Fibroblast of peridontal ligament (primary cell): ENCODE measurements around the gene CAPZB.

Experiments
- DNase-seq: peaks from one replicate; pipeline ENCODE4 v3.0.0-alpha.2; 2010; ENCODE audit errors: extremely low read depth

CAPZB gene

DNA sequence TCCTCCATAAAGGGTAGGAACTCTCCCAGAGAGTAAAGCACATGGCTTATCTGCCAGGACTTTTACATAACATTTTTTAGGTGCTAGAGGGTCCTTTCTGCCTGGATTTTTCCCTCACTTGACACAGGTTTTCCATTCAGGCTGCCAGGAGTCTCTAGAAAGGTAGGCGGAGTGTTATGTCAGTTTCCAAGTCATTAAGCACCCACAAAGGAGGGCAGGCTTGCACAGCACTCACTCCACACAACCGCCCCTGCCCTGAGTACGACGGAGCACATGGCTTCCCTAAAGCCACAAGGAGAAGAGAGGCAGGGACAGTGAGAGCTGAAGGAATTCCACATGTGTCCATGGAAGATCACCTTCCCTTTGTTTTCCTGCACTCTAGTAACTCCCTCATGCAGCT, 55.7 kb downstream of the CAPZB start:
- no peak for DNase-seq

DNA sequence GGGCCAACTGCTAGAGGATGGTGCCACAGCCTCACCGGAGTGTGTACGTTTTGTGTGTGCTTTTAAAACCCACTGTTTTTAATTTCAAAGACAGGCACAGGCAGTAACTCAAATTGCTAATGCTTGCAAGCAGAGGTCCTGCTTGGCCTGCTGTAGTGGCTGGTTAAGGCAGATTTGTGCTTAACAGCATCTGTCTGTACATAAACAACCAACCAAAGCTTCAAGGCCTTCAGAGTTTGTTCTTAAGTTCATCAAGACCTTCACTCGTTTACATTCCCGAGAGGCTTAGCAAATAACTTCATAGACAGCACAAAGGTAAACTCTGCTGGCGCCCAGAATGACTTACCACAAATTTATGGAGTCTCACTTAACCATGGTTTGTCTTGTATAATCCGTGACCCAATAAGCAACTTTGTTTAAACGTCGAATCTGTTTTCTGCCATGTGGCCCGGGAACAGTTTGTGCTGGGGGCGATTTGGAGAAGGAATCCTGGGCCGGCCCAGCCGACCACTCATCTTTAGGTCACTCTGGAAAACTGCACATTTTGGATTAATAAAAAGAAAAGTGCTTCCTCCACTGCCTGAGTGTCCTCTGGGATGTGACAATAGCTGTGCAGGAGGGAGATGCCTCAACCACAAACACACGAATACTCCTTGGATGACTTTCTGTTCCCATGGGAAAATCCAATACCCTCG, 58.1 kb downstream of the CAPZB start:
- peak; percentile 67 for DNase-seq

DNA sequence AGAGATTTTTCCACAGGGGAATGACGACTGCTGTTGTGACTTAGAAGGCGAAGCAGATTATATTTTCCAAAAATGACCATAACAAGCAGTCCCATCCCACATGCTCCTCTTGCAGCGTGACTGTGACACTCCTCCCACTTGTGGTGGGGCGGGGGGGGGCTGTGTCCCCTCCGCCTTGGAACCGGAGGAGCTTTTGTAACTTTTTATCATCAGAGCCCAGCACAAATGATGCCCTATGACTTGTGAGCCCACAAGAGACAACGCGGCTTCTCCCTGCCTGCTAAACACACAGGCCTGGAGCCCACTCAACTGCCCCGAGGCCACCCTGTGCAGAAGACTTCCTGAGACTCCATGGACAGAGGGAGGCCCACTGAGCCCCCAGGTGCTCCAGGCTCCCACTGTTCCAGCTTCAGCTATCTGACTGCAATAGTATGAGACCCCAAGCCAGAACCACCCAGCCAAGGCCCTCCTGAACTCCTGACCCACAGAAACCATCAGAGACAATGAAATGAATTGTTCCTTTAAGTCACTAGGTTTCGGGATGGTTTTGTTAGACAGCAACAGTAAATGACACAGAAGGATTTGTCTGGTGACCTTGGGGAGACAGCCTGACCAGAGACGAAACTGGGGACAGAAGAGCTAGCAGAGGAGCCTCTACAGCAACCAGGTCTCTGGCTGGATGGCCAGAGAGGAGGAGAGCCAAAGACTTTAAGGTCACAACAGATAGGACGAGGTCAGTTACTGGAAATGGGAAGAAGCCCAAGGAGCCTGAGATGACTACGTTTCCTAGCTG, 58.8 kb downstream of the CAPZB start:
- no peak for DNase-seq

DNA sequence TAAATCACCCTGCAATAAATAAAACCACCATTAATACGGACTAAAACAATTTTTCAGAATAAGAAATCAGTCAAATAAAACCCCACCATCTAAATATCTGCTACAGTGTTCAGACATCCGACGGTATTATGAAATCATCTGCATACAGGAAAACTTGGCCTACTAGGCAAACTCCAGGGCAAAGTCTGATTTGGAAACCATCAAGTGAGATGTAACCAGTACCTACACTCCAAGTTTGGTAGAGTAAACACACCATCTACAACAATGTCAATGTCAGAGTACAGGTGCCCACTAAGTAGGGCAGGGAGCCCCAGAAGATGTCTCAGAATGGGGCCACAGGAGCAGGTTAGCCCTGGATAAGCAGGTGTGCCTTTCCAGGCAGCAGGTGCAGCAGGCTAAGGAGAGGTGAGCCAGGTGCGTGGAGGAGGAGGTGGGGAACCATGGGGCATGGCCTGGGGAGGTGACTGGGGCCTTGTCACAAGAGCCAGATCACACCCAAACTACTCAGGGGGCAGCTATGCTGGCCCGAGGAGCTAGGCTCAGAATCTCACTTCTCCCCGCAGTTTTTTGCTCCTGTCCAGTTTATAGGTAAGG, 59.6 kb downstream of the CAPZB start:
- no peak for DNase-seq

DNA sequence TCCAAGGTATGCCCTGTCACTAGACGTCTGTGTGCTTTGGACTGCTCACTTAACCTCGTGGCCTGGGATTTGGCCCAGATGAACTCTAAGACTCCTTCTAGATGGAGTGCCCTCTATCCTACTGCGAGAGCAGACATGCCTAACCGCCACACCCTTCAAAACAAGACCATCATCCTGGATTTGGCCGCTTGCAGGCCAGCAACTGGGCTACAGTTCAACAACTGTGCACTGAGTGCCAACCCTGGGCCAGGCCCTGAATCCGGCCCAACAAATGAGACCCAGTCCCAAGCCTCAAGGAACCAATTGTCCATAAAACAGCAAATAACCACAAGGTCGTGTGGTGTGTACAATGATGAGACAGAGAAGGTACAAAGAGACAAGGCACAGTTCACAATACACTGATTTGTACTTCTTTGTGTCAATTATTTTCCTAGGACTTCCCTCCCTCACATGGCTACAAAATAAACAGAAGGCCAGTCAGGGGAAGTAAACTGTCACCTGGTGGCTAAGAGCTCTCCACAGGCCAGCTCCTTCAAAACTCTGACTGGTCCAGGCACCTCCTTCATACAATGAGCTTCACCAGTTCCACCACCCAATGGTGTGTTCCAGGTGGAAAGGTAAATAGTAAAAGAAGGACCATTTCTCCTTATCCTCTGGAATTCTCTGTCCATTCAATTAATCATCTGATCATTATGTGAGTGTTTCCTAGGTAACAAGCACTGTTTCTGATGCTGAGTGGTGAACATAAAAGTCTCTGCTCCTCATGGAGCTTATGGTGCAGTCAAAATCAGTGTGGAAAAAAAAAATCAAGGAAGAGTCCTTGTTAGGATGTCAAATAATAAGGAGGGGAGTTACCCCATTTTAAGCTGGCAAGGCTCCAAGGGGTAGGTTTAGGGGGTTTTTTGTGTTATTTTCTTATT, 60.4 kb downstream of the CAPZB start:
- no peak for DNase-seq

DNA sequence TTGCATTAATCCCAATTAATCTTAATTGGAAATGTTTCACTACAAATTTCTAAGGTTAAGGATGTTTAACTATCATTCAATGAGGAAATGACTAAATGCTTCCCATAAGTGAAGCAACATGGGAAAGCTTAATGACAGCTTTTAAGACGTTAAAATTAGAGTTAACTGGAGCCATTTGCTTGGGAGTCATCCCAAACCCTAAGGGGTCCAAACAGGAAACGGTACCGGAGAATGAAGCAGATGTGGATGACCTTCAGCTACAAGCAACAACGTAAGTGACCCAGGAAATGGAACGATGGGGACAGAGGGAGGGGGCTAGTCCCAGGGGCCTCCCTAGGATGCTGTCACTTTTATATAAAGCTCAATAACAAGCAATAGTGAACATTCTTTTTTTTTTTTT, 62.2 kb downstream of the CAPZB start:
- no peak for DNase-seq

DNA sequence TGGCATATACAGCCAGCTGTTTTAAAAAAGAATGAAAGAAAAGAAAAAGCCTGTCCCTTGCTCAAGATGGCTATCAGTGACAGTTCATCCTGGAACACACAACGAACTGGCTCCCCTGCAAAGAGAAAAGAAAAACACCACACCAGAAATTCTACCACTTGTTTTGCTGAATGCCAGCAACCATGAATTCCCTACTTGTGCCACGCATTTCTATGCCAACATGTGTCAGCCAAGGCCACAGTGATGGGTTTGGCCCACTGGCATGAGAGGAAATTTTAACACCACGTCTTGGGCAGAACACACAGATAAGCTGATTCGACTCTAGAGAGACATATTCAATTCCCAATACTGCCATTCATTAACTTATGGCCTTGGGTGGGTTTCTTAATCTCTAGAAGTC, 64.0 kb downstream of the CAPZB start:
- no peak for DNase-seq

DNA sequence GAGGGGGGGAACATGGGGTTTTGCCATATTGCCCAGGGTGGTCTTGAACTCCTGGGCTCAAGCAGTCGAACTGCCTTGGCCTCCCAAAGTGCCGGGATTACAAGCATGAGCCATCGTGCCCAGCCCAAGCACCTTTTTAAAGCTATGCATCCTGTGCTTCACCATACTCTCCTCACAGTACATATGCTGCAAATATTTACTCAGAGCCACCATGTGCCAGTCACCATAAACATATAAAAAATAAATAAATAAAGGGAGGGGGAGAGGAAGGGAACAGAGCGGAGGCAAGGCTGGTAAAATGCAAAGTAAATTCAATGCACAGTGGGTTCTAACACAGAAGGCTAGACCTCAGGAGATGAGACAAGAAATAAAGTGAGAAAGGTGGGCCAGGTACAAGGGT, 64.7 kb downstream of the CAPZB start:
- DNase-seq = no peak

DNA sequence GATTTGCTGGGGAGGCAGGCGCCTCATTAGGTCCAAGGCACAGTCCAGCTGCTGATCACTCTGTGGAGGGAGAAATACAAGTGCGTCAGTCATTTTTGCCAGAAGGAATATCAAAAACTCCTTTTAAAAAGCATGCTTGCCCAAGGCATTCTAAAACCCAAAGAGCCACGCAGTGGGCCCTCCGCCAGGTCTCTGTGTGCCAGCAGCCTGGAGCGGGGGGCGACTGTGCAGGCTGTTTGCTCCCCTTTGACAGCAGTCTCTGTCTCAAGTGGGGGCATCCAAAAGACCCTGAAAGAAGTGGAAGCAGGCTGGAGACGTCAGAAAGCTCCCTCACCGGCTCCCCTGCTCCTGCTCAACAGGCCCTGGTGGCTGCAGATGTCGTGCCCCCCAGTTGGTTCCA, 65.6 kb downstream of the CAPZB start:
- no peak for DNase-seq

DNA sequence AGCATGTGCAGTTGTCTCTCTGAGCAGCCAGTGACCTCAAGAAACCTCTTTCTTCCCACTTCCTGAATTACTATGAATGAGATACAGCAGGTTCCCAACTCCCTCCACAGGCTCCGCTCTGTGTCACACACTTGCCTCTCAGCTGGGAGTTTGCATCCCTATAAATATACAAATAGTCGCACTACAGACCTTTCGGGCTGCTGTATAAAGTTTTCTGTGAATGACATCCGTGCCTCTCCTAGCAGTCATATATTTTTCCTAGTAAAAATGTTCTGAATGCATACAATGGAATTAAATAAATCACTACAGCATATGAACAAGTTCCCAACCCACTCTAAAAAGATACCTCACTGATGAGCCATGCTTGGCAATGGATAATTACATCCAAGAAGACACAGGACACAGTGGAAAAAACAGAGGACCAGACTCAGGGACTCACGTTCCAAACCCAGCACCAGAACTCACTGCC, 66.8 kb downstream of the CAPZB start:
- no peak for DNase-seq

DNA sequence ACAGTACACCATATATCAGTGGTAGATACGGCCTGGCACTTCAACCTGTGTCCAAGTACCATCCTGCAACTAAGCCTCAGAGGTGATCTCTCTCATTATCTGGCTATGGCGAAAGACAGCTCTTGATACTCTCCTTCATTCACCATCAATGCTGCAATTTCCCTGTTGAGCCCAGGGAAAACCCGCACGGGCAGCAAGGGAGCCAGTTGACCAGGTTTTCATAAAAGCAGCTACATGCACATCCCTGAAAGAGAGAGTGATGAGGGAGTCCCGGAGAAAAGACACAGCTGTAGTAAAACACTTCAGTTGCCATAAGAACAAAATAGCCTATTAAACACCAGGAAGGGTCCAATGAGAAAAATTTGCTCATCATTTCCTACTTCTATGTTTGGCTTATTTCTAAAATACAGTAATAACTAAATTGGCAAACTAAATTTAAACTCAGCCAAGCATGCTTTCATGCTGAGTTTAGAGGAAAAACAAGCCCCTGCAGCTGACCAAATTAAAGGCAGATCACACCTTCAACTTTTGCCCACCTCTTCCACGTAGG, 68.3 kb downstream of the CAPZB start:
- DNase-seq = no peak

DNA sequence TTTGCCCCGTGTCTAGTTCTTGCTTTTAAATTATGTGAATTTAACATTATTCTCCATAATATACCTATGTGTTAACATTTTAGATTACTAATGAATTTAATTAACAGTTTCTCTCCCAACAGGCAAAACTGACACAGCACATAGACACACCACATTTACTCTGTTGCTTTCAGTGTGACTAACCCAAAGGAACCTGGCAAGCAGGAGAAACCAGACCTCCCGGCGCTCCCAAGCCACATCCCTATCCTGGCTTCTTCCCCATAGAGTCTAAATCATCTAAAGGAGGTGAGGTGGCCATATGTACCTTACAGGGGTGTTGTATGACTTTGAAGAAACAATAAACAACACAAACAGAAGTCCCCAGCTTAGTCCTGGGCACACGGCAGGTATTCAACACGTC, 69.2 kb downstream of the CAPZB start:
- no peak for DNase-seq

DNA sequence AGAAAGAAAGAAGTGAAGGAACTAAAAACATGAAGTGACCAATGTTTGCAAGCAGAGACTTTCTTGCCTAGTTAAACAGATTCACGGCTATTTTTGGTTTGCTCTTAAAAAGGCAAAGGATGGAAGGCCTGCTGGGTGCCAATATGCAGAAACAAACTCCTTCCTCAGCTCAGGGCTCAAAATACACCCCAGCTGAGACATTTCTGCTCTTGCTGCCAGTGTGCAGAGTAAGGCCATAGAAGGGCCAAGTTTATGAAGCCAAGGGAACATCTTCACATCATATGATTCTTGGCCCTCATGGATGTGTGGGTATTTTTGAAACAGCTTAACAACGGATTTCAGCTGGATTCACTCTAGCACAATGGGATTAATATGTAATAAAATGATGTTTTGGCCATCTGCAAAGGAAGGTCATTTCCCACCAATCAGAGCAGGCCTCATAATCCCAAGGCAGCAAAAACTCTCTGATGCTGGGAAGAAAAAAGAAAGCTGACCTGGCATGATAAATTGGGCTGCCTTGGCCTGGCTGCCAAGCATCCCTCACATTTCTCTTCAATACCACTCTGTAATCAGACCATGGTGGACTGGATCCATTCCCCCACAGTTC, 70.7 kb downstream of the CAPZB start:
- DNase-seq = no peak

DNA sequence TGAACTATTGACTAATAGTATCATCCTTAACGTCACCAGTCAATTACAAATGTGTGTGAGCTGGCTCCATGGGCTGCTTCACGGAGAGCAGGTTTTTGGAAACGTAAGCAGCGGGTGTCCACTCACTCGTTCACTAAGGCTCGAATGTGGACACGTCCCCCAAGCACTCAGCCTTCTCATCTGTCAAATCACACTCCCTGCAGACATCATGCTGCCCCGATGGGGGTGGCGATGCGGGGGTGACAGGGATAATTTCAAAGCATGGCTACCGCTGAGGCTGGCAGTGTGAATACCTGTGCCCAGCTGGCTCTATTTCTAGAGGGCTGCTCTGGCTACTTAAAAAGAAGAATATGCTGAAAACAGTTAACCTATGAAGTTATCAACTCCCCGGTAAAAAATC, 71.3 kb downstream of the CAPZB start:
- no peak for DNase-seq

DNA sequence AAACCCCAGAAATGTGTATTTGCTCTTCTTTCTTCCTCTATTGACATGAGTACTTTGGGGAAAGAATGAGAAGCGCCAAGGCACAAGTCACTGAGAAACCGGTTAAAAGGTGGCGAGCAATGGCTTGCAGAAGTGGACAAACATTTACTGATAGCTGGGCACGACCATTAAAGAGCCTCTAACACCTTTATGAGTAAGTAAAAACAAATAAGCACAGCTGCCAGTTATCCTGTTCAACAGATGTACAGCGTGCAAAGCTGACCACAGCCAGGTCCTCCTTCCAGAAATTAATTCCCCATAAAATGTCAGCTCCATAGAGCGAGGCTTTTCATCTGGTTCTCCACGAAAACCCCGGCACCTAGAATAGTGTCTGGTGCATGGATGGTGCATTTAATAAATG, 72.7 kb downstream of the CAPZB start:
- no peak for DNase-seq

DNA sequence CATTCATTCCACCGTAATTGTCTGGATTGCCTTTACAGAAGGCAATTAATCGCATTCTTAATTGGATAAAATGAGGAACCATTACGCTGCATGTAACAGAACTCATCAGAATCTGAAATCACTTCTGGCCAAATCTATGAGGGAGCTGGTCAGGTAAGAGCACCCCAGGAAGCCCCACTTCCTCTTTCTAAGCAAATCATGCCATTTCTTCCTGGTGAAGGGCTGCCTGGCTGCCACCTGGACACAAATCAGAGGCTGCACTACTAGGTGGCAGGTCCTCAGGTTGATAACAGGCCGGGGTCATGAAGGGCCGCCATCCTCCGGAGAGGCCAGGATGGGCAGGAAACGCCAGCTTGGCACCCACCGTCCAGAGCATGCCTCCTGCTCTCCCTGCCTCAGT, 73.7 kb downstream of the CAPZB start:
- no peak for DNase-seq

DNA sequence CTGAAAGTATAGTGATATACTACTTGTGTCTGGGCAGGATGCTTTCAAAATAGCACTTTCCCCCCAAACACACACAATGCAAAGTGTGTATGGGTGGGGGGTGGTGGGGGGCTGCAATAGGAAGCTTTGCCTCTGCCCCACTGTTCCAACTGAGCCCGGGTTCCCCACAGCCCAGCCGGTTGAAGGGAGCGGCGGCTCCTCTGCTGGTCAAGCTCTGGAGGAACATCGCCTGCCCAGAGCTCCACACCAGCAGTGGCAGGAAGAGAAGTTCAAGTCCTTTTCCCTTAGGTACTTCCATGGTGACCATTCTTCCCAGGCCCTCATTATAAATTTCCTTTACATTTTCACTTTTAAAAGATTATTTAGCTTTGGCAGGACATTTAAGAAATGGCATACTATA, 74.9 kb downstream of the CAPZB start:
- no peak for DNase-seq

DNA sequence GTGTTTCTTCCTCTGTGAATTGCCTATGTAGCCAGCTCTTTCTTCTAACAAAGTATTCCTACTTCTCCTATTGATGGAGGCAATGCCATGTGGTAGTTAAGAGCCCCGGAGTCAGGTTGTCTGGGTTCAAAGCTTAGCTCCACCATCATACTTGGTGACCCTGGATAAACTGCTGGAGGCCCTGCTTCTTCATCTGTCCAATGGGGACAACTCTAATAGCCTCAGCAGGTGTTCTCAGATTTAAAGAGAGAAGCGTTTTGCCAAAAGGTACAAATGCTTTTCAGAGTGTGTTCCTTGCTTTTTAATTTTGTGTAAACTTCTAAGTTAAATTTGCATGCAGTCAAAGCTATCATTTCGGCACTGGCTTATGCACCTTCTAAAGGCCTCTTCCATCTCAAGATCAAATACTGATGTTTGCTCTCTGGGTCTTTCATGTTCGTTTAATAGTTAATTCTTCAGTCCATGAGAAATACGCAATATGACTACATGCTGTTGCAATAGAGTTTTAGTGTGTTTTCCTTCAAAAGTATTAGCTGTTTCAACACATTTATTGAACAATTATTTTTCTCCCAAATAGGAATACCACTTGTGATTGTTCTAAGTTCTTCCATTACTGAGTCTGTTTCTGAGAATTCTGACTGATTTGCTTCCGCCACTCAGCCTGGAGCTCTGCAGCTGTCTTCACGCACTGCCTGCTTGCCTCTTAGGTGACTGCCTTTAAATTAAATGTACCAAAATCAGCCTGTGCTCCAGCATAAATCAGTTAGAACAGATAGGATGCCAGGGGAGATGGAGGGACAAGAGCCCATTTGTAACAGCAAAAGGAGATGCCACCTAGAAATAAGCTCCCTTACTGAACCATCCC, 75.6 kb downstream of the CAPZB start:
- no peak for DNase-seq

DNA sequence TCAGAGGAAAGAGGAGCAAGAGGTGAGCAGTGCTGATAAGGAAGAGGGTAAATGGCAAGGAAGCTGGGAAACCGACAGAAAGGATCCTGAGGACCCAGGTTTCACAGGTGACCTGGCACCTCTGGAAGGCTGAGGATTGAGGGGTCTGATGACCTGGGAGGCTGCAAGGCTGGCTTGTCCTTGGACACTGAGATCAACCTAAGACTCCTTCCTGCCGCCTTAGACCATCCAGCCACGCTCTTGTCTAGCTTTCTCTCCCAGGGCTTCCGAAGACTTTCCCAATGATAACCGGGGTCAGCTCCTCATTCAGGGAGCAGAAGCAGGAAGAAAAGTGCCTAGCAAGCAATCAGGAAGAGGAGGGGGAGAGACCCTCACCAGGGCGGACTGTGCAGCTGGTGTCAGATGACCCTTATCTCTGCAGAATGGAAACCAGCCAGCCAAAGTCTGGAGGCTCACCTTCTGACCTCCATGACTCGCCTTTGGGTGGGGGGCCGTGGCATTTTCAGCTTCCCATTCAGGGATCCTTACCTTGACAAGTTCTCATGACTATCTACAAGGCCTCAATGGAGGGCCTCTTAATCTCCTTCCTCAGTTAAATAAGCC, 77.7 kb downstream of the CAPZB start:
- DNase-seq = no peak

DNA sequence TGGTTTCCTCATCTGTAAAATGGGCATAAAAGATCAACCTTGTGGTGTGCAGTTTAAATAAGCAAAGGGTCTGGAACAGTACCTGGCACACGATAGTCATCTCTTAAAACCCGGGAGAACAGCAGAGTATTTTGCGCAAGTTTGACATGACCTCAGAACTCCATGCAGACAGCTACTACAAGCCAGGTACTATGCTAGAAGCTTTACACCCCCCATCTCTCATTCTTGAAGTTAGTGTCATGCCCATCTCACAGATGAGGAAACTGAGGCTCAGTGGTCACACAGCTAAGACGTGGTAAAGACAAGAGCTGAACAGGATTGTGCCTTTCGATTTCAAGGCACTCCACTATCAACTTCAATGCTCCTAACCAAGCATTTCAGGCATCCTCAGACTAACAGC, 78.7 kb downstream of the CAPZB start:
- DNase-seq = no peak
